Stomach (tissue), 4 donors: Measurements from ENCODE around the gene MED13L.

Source experiments
- CTCF ChIP-seq, 7 experiments: fragments of 450-650 bp in 4 of 7; fragments of 200-600 bp in 3 of 7; sonication (generic) in 3 of 7; IDR thresholded peaks; one replicate each; pipeline ENCODE4 v1.5.1; 2016 to 2019; ENCODE audit warnings: antibody characterized with exemption in 7 of 7, control low read depth in 2 of 7, mild to moderate bottlenecking in 1 of 7
- POLR2A ChIP-seq, 4 donors: fragments of 450-650 bp; IDR thresholded peaks; one replicate each; pipeline ENCODE4 v1.6.1; 2016; ENCODE audit warnings: antibody characterized with exemption in 4 of 4, control low read depth in 2 of 4, mild to moderate bottlenecking in 1 of 4, moderate library complexity in 1 of 4

GRCh38 chr12:116317139-116317538 is 39.6 kb upstream of the MED13L start:
- TF ChIP-seq POLR2A (IDR thresholded peaks at IDR 0.05) (no peak), CTCF (IDR thresholded peaks at IDR 0.05) (no peak)
